HG03159 (cell line): ENCODE measurements around the gene ZDHHC22.

ENCODE experiments used
- ATAC-seq: cut with Tn5 transposase; IDR thresholded peaks from one replicate; pipeline ENCODE4 v1.9.1; 2021; ENCODE audit warnings: mild to moderate bottlenecking, moderate library complexity; ENCODE audit not compliant: unreplicated experiment

The ZDHHC22 gene

DNA sequence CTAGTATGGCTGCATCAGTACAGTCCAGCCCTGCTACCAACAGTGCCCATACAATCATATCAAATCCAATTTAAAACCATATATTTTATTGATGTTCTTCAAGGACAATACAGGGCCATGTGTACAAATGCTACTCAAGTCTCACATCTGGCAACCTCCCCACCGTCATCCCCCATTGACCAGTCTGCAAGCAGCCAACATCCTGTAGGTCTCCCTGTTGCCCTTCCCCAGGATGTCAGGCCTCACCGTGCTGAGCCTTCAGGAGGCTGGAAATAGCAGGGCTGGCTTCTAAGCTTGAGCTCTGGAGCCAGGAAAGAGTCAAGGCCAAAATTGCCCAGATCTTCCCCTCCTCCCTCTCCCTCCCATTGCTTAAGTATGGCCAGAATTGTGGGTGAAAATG, 10.4 kb downstream of the ZDHHC22 start:
- no peak for ATAC-seq

DNA sequence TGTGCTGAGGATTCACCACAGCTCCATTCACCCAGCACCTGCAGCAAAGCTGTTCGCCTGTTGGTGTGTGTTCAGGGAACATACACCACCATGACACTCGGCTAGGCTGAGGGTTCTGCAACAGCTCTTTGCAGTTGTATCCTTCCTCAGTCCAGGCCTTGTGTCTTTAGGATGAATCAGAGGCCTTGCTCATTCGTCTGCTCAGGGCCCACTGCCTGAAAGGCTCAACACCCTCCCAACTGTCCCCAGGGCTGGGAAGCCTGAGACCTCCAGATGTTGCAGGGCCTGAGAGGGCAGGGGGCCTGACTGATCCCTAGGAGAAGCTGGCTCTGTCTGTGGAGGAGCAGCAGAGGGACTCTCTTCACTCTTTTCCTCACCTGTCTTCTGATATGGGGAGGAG, 11.2 kb downstream of the ZDHHC22 start:
- ATAC-seq: no peak

DNA sequence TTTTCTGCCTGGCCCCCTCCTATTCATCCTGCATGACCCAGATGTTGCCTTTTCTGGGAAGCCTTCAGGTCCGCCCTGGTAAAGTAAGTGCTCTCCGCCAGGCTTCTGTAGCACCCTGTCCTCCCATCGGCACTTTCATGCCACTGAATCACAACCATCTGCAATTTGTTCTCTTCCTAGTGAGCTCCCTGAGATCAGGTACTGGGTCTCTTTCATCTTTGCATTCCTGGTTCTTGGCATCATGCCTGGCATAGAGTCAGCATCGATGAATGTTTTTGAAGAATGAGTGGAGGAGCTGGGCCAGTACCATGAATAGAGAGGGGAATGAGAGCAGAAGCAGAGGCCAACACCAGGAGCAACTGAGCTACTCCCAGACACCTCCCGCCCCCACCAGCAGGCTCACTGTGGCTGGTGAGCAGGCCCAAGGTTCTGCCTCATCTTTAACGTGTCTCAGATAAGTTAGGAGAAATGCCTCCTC, 13.1 kb downstream of the ZDHHC22 start:
- no peak for ATAC-seq

GRCh38 chr14:77126461-77126990, 15.1 kb downstream of the ZDHHC22 start:
- no peak for ATAC-seq

DNA sequence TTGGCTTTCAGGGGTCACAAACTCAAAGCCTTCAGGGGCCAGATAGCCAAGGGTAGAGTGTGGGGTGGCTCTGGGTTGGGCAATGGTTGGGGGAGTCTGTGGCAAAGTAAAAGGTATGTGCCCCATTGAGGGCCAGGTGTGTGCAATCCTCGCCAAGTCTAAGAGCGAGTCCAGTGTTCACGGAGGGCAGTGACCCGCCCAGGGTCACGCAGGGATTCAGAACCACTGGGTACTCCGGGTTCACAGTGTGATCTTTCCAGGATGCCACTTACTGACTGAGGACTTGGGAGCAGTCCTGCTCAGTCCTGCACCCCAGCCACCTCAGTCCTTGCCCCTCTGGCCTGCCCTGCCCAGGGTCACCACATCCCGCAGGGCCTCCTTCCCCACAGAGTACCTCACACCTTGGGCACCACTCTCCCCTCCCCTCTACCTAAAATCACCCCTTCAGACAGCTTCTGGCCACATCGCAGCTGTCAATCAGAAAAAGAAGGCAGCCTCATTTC, 15.7 kb downstream of the ZDHHC22 start:
- no peak for ATAC-seq

DNA sequence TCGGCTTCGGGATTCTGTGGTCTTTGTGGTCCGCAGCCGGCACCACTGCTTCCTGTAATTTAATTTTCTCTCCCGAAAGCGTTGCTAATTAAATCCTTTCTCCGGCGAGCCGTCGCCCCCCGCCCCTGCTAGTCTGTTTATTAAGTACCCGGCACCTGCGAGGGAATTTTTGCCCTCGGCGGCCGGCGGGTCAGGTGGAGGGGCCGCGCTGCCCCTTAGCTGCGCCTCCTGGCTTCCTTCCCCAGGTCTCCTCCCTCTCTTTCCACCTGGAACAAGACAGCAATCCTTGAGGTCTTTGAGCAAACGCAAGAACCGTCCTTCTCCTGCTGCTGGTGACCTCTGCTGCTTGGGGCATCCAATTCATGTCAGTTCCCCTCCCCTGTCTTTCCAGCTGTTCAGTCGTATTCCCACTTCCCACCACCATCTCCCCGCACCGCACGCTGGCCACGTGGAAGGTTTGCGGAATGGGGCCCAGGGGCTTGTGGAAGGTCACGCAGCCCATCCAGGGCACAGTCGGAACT, 16.2 kb downstream of the ZDHHC22 start:
- no peak for ATAC-seq

DNA sequence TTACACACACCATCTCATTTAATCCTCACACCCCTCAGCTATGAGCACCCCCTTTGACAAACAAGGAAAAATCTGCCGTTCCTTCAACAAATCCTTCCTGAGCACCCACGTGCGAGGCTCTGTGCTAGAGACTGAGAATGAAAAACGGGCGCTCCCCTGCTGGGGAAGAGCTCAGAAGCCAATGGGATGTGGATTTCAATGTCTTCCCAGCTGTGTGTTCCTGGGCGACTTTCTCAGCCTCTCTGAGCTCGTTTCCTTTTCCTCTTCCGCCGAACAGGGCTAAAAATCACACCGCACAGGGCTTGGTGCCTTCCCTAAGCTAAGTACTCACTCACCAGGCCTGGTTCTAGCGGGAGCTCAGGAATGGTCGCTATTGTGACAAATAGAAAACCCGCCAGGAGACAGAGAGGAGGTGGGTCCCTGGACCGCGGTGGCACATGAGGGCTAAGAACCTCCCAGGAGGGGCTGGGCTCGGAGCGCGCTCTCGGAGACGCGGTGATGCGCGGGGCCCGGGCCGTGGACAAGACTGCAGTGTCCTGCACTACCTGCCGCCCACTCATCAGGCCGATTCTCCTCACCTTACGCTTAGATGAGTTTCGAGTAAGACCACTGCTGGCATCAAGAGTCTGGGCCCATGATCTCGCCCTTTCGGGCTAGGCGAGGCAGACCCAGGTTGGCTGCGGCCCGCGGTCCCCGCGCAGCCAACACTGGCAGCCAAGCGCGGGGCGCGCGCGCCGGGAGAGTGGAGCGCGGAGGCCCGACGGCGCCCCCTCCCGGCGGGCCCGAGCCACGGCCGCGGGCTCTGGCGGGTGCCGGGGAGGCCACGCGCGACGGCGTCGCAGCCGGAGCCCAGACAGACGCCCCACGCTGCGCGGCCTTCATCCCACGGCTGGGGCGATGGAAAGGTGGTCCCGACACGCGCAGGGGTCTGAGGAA, 17.0 kb downstream of the ZDHHC22 start:
- ATAC-seq: no peak

- ATAC-seq: no peak
Observed at GRCh38 chr14:77123381-77124325, 17.9 kb downstream of the ZDHHC22 start.

DNA sequence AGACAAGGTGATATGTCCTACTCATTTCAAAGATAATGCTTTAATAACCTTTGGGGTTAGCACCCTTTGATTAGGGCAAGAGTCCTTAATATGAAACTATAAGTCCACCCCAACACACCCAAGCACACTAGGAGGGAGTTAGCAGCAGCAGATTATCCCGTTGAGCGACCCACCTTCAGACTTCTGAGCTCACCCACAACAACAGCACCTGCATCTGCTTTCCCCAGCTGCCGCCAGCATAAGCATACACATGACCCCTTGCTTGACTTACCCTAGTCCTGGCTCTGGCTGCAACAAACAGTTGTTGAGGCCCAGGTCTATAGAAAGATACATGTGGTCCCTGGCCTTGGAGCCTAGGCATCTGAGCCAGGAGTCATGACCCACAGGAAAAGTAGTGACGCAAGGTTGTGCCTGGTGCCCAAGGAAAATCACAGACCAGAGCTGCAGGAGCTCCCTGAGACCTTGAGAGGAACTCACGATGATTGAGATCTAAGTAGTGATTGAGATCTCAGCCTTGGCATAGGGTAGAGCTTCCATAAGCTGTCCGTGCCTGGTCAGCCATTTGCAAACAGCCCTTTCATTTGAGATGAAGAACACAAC, 19.0 kb downstream of the ZDHHC22 start:
- no peak for ATAC-seq

- ATAC-seq: peak; percentile 87
Observed at GRCh38 chr14:77120771-77121743, 20.5 kb downstream of the ZDHHC22 start.

- no peak for ATAC-seq
Observed at GRCh38 chr14:77119851-77120250, 21.7 kb downstream of the ZDHHC22 start.

DNA sequence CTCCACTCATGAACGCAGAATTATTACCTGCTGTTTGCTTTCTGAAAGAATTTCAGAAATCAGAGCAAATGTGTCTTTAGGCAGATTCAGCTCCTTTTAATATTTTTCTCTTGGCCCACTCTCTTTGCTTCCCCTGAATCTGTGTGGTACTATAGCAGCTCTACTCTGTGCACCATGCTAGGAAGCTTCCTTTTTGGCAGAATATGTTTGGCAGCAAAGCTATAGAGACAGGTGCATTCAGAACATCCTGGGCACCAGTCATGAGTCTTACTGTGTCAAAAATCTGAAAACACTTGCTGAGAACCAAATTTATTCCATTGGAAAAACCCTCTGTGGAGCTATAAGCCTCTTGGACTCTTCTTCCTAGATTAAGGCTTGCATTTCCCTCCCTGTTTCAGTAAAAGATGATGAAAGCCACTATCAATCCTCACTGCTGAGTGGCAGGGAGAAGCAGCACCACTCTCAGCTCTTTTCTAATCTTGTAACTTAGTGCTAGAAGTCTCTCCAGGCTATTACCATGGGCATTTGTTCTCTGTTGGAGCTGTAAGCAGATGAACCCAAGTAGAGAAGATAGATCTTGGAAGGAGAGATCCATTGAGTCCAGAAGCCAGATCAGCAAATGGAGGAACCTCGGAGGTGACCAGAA, 25.3 kb downstream of the ZDHHC22 start:
- no peak for ATAC-seq

- ATAC-seq: no peak
Observed at GRCh38 chr14:77114609-77115008, 27.0 kb downstream of the ZDHHC22 start.

GRCh38 chr14:77113644-77114043, 27.9 kb downstream of the ZDHHC22 start:
- ATAC-seq: no peak

DNA sequence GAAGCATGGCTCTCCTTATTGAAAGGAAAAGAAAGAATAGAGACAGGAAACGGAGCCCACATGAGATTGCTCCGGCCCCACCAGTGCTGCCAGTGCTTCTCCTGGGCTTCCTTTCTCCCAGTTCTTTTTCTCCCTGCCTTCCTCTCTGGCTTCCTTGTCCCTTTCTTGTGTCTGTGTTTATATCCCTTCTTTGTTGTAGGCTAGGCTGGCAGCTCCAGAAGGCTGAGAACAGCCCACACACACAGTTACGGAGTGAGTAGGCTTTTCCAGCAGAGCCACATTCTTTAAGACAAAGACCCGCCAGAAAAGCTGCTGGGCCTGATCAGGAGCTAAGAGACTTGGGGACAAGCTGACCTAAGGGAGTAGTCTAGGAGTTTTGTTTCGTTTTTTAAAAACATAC, 30.6 kb downstream of the ZDHHC22 start:
- no peak for ATAC-seq

GRCh38 chr14:77110286-77110685, 31.3 kb downstream of the ZDHHC22 start:
- ATAC-seq: no peak

DNA sequence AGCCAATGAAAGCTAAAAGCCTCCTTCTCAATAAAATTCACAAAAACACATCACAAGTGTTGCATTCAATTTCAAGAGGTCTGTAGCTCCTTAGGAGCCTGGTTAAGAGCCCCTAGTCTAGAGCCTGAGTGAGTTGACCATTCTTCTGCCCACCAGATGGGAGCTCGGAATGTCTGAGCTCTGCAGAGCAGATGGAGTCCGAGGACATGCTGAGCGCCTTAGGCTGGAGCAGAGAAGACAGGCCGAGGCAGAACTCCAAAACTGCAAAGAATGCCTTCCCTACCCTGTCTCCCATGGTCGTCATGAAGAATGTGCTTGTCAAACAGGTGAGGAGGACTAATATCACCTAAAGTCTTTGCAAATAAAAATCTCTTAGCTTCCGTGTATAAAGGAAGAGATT, 31.9 kb downstream of the ZDHHC22 start:
- ATAC-seq: no peak

DNA sequence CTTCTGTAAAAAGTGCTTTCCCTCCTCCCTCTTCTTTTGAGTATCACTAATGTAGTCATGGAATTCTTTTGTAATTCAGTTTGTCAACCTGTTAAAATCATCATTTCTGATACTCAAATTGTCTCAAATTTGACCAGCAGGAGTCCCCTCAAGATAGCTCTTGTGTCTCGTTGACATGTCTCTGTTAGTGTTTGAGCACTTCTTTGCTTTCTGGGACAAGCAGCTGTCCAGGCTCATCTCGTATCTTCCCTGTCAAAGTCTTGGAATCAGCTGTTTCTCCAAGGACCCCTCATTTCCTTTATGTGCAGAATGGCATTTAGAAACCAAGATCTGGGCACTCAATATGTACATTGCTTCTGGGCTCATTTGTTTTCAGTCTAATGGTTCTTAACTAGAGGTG, 32.8 kb downstream of the ZDHHC22 start:
- ATAC-seq: no peak

DNA sequence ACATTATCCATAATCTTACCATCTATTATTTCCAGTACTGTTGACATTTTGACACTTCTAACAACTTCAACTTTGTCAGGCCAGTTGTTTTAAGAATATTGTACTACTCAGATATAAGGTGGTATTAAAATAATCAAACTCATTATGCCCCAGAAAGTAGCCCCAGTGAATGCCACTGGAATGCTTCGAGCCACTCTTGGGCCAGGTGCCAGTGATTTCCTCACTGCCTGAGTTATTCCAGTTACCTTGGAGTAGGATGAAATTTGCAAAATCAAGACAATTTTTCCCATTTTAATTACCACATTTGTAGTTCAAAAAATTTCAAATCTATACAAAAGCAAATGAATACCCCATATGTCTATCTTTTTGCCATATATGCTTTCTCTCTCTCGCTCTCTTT, 34.4 kb downstream of the ZDHHC22 start:
- no peak for ATAC-seq
